T-helper 17 cell (primary cell): Measurements from ENCODE around the gene ICAM3. TPM values are rescaled to one million over a fixed set of nuclear protein-coding genes. Genes with fewer than 3 reads are reported as not detected.

Experiments
- ATAC-seq: fragments of 150-1000 bp; cut with Tn5 transposase; 2 replicates; pipeline ENCODE4 v1.10.0; 2021; ENCODE audit warnings: mild to moderate bottlenecking, moderate library complexity
- DNase-seq, 3 donors: peaks; one replicate each; pipeline versions ENCODE4 v3.0.0 to v3.0.0-alpha.2; 2020 to 2021
- H3K9me3 ChIP-seq: one replicate; pipeline ENCODE4 v1.7.0; 2013; ENCODE audit warnings: low read length, mild to moderate bottlenecking; ENCODE audit not compliant: control insufficient read depth, poor library complexity, severe bottlenecking
- H3K27ac Mint-ChIP-seq: one replicate; pipeline ENCODE4 v1.8.0; 2022; ENCODE audit warnings: mild to moderate bottlenecking, moderate library complexity, mixed read lengths
- H3K27me3 Mint-ChIP-seq: one replicate; pipeline ENCODE4 v1.8.0; 2022; ENCODE audit warnings: mixed read lengths
- H3K36me3 Mint-ChIP-seq: one replicate; pipeline ENCODE4 v1.8.0; 2022; ENCODE audit warnings: low read depth, mixed read lengths
- H3K4me1 Mint-ChIP-seq: one replicate; pipeline ENCODE4 v1.8.0; 2022; ENCODE audit warnings: mild to moderate bottlenecking, mixed read lengths
- H3K4me3 Mint-ChIP-seq: one replicate; pipeline ENCODE4 v1.8.0; 2022; ENCODE audit warnings: mild to moderate bottlenecking, moderate library complexity, mixed read lengths
- total RNA-seq, 4 donors: library from RNA in 2 of 4; stranded (reverse) in 2 of 4; gene quantifications; one replicate each; pipeline ENCODE4 v1.2.3 and lab custom pipeline; 2022 to 2026

The ICAM3 gene
- total RNA-seq, 2 donors from 2014 or later: 227 to 251 TPM

- Mint-ChIP-seq H3K4me1 (peaks cover 56% of the 10 kb centered on the region), H3K27ac (peak overlapping the region; percentile 34), H3K36me3 (peaks cover 10% of the 10 kb centered on the region), H3K4me3 (peak overlapping the region; percentile 90), H3K27me3 (peaks cover 62% of the 10 kb centered on the region)
- ATAC-seq: peak; percentile 69
- DNase-seq: peak in 1 of 3 donors; percentile 49
- no peaks in the 10 kb centered on the region for H3K9me3 ChIP-seq
Measured at GRCh38 chr19:10289167-10289835, 50.1 kb downstream of the ICAM3 start.

- Mint-ChIP-seq H3K4me1 (peaks cover 56% of the 10 kb centered on the region), H3K4me3 (peak overlapping the region; percentile 90), H3K27ac (peak overlapping the region; percentile 34), H3K36me3 (peaks cover 10% of the 10 kb centered on the region), H3K27me3 (peaks cover 56% of the 10 kb centered on the region)
- no peak for DNase-seq
- no peak for ATAC-seq
- no peaks in the 10 kb centered on the region for H3K9me3 ChIP-seq
Measured at GRCh38 chr19:10288662-10289166, 50.7 kb downstream of the ICAM3 start.

GRCh38 chr19:10286803-10287737 lies 52.4 kb downstream of the ICAM3 start, which contains the start of gene ICAM4:
TSS of gene ICAM4 (plus strand) at chr19:10286955. CDS start at chr19:10287013, 58 bp downstream.
- peak within 1 kb of the TSS; percentile 60 for H3K27ac Mint-ChIP-seq
- ATAC-seq: peak; percentile 21

GRCh38 chr19:10285393-10285792 lies 54.0 kb downstream of the ICAM3 start:
- no peak overlapping the region for H3K27ac Mint-ChIP-seq
- DNase-seq (no peak), ATAC-seq (no peak)
- peaks cover 26% of the 10 kb centered on the region for H3K27me3 Mint-ChIP-seq
- H3K4me1 Mint-ChIP-seq: peaks cover 32% of the 10 kb centered on the region
- no peaks in the 10 kb centered on the region for H3K9me3 ChIP-seq
- no peak overlapping the region for H3K4me3 Mint-ChIP-seq
- peaks cover 5% of the 10 kb centered on the region for H3K36me3 Mint-ChIP-seq

More at GRCh38 chr19:10286803-10287737, 52.4 kb downstream of the ICAM3 start, which contains the start of gene ICAM4:
- H3K4me3 Mint-ChIP-seq: peak within 1 kb of the TSS; percentile 78
- H3K9me3 ChIP-seq: no peaks in the 10 kb centered on the region
- H3K36me3 Mint-ChIP-seq: peaks cover 6% of the 10 kb centered on the region
- peaks cover 40% of the 10 kb centered on the region for H3K27me3 Mint-ChIP-seq
- no peak for DNase-seq
- H3K4me1 Mint-ChIP-seq: peaks cover 45% of the 10 kb centered on the region

- Mint-ChIP-seq H3K36me3 (peaks cover 3% of the 10 kb centered on the region), H3K27me3 (peaks cover 21% of the 10 kb centered on the region), H3K4me3 (no peak overlapping the region), H3K27ac (no peak overlapping the region), H3K4me1 (peaks cover 29% of the 10 kb centered on the region)
- ATAC-seq: no peak
- no peaks in the 10 kb centered on the region for H3K9me3 ChIP-seq
- no peak for DNase-seq
Measured at GRCh38 chr19:10284960-10285278, 54.5 kb downstream of the ICAM3 start.

- H3K4me1 Mint-ChIP-seq: peaks cover 31% of the 10 kb centered on the region
- no peak overlapping the region for H3K4me3 Mint-ChIP-seq
- H3K9me3 ChIP-seq: no peaks in the 10 kb centered on the region
- H3K27me3 Mint-ChIP-seq: peaks cover 20% of the 10 kb centered on the region
- ATAC-seq: no peak
- no peak for DNase-seq
- peaks cover 3% of the 10 kb centered on the region for H3K36me3 Mint-ChIP-seq
- no peak overlapping the region for H3K27ac Mint-ChIP-seq
Measured at GRCh38 chr19:10284065-10284959, 55.1 kb downstream of the ICAM3 start.

Other genes starting within 250 kb of the ICAM3 start
- gene ANGPTL6, start 236.9 kb downstream of the ICAM3 start, total RNA-seq: 1 to 10 TPM in 1 of 2 donors, under 1 TPM in 1; 0.86 to 2.2 TPM
- gene PPAN, start 233.3 kb downstream of the ICAM3 start, total RNA-seq: 10 to 100 TPM; 79.8 to 87.8 TPM
- 10 to 100 TPM; 46.6 to 50.8 TPM for gene P2RY11, start 227.9 kb downstream of the ICAM3 start, total RNA-seq
- 100 to 1,000 TPM; 312 to 322 TPM for gene EIF3G, start 219.7 kb downstream of the ICAM3 start, total RNA-seq
- 100 to 1,000 TPM; 204 to 229 TPM for gene DNMT1, start 144.7 kb downstream of the ICAM3 start, total RNA-seq
- 10 to 100 TPM; 14.2 to 18.1 TPM for gene S1PR2, start 108.3 kb downstream of the ICAM3 start, total RNA-seq
- gene MRPL4, start 87.4 kb downstream of the ICAM3 start, total RNA-seq: 10 to 100 TPM; 33.8 to 44.2 TPM
- gene ICAM1, start 68.5 kb downstream of the ICAM3 start, total RNA-seq: 10 to 100 TPM; 18.7 to 28.1 TPM
- gene ICAM4, start 52.7 kb downstream of the ICAM3 start, total RNA-seq: 1 to 10 TPM in 1 of 2 donors, under 1 TPM in 1; 0.94 to 1.6 TPM
- under 1 TPM; 0.10 to 0.25 TPM for gene ICAM5, start 49.7 kb downstream of the ICAM3 start, total RNA-seq
- 1 to 10 TPM; 1.1 to 2.4 TPM for gene ZGLP1, start 29.8 kb downstream of the ICAM3 start, total RNA-seq
- gene FDX2, start 23.6 kb downstream of the ICAM3 start, total RNA-seq: 1 to 10 TPM; 3.3 to 5.9 TPM
- gene RAVER1, start 6.1 kb downstream of the ICAM3 start, total RNA-seq: 10 to 100 TPM; 40.2 to 49.8 TPM
- 100 to 1,000 TPM; 241 to 267 TPM for gene TYK2, start 40.9 kb upstream of the ICAM3 start, total RNA-seq
- gene CDC37, start 63.9 kb upstream of the ICAM3 start, total RNA-seq: 100 to 1,000 TPM; 198 to 207 TPM
- gene PDE4A, start 80.9 kb upstream of the ICAM3 start, total RNA-seq: 1 to 10 TPM; 5.7 to 9.5 TPM
- 10 to 100 TPM; 13.7 to 27.3 TPM for gene KEAP1, start 163.7 kb upstream of the ICAM3 start, total RNA-seq
- 1 to 10 TPM in 1 of 2 donors, under 1 TPM in 1; 0.50 to 1.3 TPM for gene S1PR5, start 177.8 kb upstream of the ICAM3 start, total RNA-seq
- gene ATG4D, start 204.3 kb upstream of the ICAM3 start, total RNA-seq: 10 to 100 TPM; 70.6 to 70.7 TPM
- 10 to 100 TPM; 33.9 to 43.7 TPM for gene KRI1, start 226.4 kb upstream of the ICAM3 start, total RNA-seq
- gene CDKN2D, start 229.4 kb upstream of the ICAM3 start, total RNA-seq: 10 to 100 TPM; 71.0 to 83.3 TPM
- 1 to 10 TPM in 1 of 2 donors, not detected in 1; 2.0 TPM for gene AP1M2, start 247.7 kb upstream of the ICAM3 start, total RNA-seq